ENCODE measurements around the gene PRR9.
"Not testable (repeated sequence)": the region's sequence is repeated elsewhere in the genome, so short reads cannot be mapped to it uniquely, and the experiment has no call there.

The PRR9 gene, protein sequence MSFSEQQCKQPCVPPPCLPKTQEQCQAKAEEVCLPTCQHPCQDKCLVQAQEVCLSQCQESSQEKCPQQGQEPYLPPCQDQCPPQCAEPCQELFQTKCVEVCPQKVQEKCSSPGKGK

DNA sequence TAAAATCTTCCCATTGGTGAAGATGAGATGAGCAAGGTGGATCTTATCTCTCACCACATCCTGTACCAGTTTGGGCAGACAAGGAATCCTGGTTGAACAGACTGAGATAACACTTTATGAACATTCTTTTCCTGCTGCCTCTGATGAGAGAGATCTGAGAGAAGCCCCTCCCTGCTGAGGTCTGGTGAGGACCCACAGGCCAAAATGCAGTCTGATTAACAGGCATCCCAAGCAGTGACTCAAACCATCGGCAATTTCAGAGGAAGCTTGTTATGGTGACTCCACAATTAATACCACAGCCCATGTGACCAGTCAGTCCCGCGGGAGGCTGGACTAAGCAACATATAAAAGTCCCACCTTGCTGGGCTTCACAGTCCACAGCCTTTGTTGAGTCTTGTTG lies at the start of gene PRR9:
PRR9 (plus strand) TSS at position 373 of the 400 bp plus-strand sequence. CDS start 561 bp downstream, outside the sequence.
- no peak for DNase-seq (ENCODE audit: low spot score)

DNA sequence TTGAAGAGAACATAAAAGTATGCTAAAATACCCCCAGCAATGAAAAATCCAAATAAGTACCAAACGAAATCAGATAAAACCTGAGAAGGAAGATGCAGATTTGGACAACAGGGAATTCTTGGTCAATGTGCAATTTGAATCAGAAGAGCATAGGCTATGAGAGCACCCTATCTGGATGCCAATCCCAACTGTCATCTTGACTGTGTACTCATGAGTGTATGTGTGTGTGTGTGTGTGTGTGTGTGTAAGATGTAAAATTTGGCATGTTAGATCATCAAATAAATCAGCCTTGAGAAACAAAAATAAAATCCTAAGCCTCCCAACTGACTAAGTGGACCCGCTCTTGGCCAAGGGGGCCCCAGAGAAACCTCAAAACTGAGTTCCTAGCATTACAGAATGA lies 48.7 kb upstream of the PRR9 start:
- DNase-seq (ENCODE audit: low spot score) = no peak

DNA sequence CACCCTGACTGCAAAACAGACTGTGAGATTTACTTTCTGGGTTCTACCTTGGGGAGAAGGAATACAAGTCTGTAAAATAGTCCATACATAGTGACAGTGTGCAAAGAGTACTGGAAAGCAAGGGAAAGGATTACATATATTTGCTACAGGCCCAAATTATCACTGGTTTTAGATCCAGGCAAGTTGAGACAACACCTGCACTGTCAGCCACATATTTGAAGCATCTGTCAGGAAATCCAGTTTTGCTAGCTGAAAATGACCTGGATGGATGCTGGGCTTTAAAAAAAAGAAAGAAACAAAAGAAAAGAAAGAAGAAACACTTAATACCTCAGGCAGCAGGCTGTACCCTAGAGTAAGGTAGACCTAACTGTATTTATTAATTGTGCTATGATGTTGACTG lies 42.8 kb upstream of the PRR9 start:
- DNase-seq (ENCODE audit: low spot score) = no peak

DNA sequence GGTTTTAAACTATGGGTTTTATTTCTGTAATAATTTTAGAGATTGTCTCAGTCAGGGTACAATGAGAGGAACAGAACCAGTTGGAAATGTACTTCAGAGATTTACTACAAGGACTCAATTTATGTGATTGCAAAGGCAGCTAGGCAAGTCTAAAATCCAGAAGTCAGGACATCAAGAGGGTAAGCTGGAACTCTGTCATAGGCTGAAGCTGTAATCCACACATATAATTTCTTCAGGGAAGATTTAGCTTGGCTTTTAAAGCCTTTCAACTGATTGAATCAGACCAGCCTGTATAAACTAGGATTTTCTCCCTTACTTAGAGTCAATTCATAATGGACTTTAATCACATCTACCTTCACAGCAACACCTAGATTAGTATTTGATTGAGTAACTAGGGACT lies 38.5 kb upstream of the PRR9 start:
- no peak for DNase-seq (ENCODE audit: low spot score)

DNA sequence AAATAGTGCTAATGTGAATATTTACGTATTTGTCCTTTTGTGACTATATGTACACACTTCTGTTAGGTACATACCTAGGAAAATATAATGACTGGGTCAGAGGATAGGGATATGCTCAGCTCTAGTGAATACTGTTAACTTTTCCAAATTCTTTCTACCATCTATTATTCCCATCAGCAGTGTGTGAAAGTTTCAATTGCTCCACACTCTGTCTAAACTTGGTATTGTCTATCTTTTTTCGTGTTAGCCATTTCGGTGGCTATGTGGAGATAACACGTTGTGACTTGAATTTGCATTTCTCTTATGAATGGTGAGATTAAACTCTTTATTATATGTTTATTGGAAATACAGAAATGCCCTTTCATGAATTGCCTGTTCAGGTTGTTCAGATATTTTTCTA lies 36.8 kb upstream of the PRR9 start:
- DNase-seq (ENCODE audit: low spot score) = no peak

DNA sequence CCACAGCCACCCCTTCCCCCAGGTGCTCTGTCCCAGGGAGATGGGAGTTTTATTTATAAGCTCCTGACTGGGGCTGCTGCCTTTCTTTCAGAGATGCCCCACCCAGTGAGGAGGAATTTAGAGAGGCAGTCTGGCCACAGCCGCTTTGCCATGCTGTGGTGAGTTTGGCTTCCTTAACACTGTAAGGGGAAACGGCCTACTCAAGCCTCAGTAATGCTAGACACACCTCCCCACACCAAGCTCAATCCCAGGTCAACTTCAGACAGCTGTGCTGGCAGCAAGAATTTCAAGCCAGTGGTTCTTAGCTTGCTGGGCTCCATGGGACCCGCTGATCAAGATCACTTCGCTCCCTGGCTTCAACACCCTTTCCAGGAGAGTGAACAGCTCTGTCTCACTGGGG lies 29.1 kb upstream of the PRR9 start:
- DNase-seq (ENCODE audit: low spot score) = not testable (repeated sequence)

DNA sequence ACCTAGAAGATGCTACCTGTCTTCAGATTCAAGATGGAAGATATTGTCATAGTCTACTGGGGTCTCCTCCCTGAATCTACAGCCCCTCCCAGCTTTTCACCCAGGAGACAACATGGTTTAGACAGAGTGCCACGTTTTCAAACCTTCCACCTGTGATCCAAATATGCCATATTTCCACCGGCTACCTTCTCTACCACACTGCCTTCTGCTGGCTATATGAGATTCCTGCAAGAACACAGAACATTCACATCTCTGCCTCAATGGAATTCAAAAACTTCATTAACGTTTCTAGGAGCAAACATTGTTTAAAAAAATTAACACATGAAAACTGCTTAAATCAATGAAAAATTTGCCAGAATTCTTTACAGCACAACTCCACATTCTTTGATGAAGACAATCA lies 27.0 kb upstream of the PRR9 start:
- DNase-seq (ENCODE audit: low spot score) = no peak

DNA sequence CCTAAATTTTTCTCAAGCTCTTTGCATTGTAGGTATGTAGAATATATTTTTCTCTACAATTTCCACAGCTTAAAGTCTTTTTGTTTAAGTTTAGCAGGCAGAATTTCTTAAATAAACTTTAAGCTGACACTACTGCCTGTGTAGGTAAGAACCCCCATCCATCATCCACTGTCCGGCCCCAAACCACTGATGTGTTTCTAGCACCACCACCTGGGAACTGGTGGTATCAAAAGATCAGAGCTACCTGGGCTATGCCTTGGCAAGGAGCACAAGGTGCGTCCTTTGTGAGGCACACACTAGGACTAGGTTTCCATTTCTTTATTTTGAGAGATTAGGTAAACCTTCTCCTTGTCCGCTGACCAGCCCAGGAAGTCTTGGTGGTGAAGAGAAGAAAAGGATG lies 24.7 kb upstream of the PRR9 start:
- DNase-seq (ENCODE audit: low spot score) = no peak

DNA sequence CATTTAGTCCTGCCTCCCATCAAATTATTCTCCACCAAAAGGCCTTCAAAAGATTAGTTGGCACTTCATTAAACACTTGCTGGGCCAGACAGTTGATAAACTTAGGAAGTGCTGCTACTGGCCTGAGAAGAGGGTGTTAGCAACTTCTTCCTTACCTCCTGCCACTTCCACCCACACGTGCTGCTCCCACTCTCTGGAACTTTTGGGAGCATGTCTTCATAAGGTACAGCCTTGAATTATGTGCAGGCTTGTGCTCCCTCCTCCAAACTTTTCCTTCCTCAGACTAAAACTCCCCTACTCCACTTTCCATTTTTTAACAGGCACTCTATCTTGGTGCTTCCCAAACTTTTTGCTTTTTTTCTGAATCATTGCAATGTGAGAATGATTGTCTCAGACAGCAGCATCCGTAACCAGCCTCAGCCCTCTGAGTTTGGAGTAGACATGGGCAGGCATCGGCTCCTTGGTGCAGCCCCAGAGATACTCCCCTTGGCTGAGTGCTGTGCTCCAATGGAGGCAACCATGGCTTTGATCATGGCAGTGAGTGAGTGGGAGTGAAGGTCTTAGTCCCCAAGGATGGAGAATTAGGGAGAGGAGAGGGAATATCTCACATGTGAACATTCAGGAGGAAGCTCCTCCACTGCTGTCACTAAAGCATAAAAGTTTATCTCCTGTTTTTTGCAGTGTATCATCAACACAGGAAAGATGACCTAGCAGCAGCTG lies 22.9 kb upstream of the PRR9 start:
- DNase-seq (ENCODE audit: low spot score) = no peak

DNA sequence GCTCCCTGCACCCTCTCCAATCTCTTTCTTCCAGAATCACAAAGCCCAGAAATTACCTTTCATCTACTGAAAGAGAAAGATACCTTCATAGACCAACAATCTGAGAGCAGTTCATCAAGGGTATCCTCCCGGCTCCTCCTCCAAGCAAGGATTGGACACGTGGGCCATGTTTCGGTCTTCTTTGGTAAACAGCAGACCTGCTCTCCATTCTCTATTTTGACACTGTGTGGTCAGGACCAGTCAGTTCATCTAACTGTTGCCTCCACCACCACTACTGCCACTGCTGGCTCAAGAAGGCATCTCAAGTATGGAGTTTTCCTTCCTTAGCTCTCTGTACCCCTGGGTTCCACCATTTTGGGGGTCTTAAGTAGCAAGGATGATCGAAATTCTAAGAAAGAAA lies 22.2 kb upstream of the PRR9 start:
- DNase-seq (ENCODE audit: low spot score) = no peak

DNA sequence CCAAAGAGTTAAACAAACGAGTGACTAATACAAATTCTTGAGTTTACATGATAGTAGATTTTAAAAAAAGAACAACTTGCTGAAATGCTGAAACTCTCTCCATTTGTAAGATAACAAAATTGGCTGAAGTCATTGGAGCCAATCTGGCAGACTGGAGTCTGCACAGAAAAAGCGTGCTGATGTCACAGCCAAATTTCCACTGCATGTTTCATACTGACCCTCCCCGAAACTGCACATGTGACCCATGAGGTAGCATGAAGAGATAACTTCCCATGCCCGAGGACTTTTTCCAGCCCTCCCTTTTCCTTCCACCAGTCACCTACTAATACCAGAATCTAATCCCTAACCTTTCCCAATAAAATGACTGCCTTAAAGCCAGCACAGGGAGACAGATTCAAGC lies 15.4 kb upstream of the PRR9 start:
- DNase-seq (ENCODE audit: low spot score) = no peak

DNA sequence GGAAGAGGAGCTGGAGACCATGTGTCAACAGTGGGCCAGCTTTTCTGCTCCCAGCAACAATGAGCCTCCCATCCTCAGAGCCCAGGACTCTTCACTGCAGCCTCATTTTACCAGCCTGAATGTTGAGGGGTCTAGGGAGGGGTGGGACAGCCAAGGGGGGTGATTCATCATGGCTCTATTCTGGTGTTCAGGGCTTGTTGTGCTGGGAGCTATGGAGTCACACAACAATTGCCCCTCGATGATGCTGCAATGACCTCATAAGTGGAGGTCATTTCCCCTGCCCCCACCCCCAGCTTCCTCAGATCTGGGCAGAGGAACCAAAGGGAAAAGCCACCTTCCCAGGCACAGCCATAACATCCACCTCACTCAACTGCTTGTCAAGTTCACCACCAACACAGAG lies 14.3 kb upstream of the PRR9 start, which contains the start of gene LELP1:
LELP1 (plus strand) TSS at position 301 of the 400 bp plus-strand sequence. CDS start 1,278 bp downstream, outside the sequence.
- DNase-seq (ENCODE audit: low spot score) = no peak

DNA sequence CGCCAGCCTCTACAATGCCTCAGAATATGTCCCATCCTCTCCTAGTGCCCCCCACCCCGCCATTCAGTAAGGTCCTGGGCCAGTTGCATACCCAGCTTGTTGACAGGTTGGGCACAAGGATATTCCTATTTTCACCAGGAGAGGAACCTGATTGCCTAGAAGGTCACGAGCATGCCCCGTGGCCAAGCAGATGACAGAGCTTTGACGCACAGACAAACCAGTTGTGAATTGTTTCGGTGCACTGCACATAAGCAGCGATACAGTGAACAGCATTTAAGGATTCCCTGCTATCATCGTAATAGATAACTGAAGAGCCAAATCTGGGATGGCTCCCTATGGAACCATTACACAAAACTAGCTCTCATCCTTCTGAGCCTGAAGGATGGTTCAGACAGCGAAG lies 10.8 kb upstream of the PRR9 start:
- DNase-seq (ENCODE audit: low spot score) = no peak

DNA sequence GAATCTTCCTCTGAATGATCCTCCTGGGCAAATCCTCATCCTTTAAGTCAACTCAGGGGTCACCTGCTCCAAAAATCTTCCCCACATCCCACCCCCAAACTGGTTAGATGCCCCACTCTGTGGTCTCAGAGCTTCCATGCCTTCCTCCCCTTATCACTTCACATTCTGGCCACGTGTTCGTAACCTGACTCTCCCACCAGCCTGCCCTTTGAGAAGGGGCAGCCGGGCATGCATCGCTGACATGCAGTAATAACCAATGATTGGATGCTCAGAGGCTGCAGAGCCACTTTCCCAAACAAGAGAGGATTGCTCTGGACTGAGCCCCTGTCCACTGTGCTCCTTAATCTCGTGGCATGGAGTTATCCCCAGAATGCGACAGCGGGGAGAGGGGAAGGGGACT lies 7.2 kb upstream of the PRR9 start:
- no peak for DNase-seq (ENCODE audit: low spot score)

DNA sequence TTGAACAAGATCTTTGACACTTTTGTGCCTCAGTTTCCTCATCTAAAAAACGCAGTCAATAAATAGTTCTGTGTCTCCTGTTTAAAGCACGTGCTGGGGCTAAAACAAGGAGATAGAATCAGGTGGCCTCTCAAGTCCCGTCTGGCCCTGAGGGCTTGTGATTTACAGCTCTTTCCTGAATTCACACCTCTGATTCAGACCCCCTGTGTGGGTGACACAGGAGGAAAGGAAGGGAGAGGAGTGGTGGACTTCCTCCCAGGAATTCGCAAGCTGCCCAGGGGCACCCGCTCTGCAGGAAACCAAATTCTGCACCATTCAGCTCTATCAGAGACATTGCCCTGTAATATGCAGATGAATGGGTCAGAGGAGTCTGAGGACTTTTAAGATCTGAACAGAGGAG lies 5.2 kb upstream of the PRR9 start:
- DNase-seq (ENCODE audit: low spot score) = no peak

DNA sequence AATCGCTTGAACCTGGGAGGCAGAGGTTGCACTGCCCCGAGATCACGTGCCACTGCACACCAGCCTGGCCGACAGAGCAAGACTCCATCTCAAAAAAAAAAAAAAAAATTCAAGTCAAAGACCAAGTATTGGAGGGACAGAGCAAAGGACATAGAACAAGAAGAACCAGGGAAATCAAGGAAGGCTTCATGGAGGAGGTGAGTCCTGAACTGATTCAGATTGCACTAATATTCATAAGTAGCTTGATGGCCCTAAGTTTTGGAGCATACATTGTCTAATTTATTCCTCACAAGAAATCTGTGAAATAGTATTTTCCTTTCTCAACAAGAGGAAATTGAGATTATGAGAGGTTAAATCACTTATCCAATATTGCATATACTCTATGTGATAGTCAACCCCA lies 3.9 kb upstream of the PRR9 start:
- no peak for DNase-seq (ENCODE audit: low spot score)

DNA sequence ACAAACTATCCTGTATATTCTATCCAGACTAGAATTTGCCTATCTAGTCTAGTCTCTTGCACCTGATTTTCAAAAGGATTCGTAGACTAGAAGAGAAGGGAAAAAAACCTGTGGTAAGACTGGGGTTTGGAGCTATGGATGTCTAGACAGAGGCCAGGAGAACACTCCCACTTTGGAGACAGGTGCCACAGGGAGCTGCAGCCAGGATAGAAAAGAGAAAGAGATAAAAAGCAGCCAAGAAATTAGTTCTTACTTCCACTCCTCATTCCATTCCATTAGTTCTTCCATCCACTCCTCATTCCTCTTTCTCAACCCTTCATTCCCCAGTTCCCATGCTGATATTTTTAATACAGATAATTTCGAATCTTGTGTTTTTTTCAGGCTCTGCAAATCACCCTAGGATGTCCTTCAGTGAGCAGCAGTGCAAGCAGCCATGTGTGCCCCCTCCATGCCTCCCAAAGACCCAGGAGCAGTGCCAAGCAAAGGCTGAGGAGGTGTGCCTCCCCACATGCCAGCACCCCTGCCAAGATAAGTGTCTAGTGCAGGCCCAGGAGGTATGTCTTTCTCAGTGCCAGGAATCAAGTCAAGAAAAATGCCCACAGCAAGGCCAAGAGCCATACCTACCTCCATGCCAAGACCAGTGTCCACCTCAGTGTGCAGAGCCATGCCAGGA lies 496 bp downstream of the PRR9 start:
- DNase-seq (ENCODE audit: low spot score) = no peak

DNA sequence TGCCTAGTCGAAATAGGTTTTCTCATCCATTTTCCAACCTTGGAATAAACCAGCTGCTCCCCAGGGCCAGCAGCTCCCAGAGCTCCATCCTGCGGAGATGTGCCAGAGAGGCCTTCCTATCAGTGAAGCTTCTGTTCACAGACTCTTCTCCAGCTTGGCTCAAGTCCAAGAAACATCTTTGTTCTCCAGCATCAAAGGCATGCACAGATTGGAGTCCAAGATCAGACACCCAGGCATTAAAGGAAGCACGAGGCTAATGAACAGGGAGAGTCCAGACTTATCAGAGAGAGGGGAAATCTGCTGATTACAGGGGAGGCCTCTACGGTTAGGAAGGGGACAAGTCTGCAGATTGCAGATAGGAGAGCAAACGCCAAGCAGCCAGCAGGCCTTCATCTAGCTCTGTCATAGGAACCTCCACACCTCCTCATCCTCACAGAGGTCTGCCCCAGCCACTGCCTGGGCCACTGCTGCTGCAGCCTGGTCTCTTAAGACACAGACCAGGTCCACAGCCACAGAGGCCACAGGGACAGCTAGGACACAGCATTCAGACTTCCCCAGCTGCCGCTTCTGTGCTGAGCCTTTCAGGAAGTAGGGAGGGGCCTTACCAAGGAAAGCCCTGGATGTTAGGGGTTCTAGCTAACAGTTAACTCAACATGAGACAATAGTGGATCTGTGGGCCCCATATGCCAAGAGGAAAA lies 3.4 kb downstream of the PRR9 start:
- DNase-seq (ENCODE audit: low spot score) = no peak

DNA sequence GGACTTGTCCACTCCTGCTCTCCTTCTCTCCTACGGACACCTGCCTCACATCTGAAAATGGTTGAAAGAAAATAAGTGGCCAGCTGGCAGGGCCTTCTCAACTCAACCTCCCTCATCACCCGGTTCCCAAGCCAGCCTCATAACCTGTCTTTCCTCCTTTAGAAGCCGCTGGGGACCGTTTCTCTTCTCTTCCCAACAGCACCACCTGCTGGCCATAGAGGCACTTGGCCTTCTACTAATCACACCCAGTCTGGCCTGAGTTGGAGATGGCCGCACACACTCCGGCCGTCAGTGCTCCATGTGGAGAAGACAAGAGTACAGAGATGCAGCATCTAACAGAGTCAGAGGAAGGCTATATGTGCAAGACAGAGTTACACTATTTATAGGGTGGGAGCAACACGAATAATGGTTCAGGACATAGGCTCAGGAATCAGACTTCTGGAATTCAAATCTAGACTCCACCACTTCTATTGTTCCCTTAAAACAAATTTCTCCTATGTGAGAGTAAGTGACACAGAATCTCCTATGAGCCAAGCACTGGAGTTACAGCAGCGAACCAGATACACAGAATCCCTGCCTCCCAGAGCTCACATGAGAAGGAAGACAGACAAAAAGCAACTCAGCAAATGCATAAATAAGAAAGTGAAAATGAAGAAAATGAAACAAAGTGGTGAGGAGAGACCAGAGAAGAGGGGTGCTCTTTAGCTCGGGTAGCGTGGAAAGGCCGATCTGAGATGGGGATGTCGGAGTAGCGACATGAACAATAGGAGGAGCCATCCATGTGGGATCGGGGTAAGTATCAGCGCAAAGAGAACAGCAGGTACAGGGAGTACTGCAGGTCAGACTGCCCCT lies 5.9 kb downstream of the PRR9 start:
- DNase-seq (ENCODE audit: low spot score) = peak; percentile 28

DNA sequence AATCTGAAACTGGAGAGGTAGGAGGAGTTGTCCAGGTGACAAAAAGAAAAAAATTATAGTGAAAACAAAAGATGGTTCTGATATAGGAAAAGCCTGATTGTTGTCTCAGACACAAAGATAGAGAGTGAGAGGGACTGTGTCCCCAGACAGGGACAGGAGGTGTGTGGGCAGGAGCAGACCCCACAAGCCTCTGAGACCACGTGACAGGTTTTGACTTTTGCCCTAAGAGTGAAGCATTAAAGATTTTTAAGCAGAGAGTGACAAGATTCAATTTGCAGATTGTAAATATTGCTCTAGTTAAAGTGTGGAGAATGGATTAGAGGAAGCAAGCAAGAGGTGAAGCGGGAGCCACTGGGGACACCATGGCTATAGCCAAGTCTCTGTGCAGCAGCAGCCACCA lies 10.4 kb downstream of the PRR9 start:
- DNase-seq (ENCODE audit: low spot score) = no peak

DNA sequence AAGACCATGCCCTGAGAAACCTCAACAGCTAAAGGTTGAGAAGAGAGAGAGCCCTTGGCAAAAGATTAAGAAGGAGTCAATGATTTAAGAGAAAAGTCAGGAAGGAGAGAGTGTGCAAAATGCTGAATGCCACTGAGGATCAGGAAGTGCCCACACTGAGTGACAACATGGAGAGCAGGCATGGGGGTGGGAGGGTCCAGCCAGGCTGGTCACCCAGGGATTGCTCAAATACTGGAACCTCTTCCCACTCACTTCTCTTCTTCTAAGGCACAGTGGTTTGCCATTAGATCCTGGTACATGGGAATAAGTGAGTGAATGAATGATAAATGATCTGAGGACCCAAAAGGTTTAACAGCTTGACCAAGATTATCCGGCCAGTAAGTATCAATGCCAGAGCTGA lies 11.1 kb downstream of the PRR9 start:
- DNase-seq (ENCODE audit: low spot score) = no peak

Data from hematopoietic multipotent progenitor cell treated with erythropoietin and hydrocortisone succinate and interleukin-3 and kit ligand, for 17 days (in vitro differentiated cells).